GM23338 (cell line): ENCODE data around the gene TMPRSS13. TPM values are rescaled to one million over a fixed set of nuclear protein-coding genes. Genes with fewer than 3 reads are reported as not detected.

Source experiments
- ATAC-seq: fragments of 200-7000 bp; cut with Tn5 transposase; 3 replicates; pipeline ENCODE4 v1.9.1; 2020
- DNase-seq: peaks from one replicate; pipeline ENCODE4 v3.0.0-alpha.2; 2015; ENCODE audit warnings: low spot score
- H2AFZ ChIP-seq: fragments of 200-600 bp; sonication (generic); 2 replicates; pipeline ENCODE4 v1.8.0; 2016; ENCODE audit warnings: antibody characterized with exemption, mild to moderate bottlenecking, moderate library complexity
- H3F3A ChIP-seq: fragments of 200-600 bp; sonication (generic); replicated peaks from 2 replicates; pipeline ENCODE4 v1.8.0; 2017; ENCODE audit warnings: antibody characterized with exemption, mixed run types, low read depth
- H3K27ac ChIP-seq: fragments of 200-600 bp; sonication (generic); 2 replicates; pipeline ENCODE4 v1.6.1; 2016; ENCODE audit warnings: low read depth
- H3K27me3 ChIP-seq: fragments of 200-600 bp; sonication (generic); 2 replicates; pipeline ENCODE4 v1.8.0; 2016; ENCODE audit warnings: mild to moderate bottlenecking, mixed run types, moderate library complexity; ENCODE audit not compliant: insufficient read depth
- H3K36me3 ChIP-seq: fragments of 200-600 bp; sonication (generic); 2 replicates; pipeline ENCODE4 v1.8.0; 2016; ENCODE audit warnings: mild to moderate bottlenecking; ENCODE audit not compliant: insufficient read depth
- H3K4me1 ChIP-seq: fragments of 200-600 bp; sonication (generic); 2 replicates; pipeline ENCODE4 v1.8.0; 2016; ENCODE audit warnings: mild to moderate bottlenecking, moderate library complexity; ENCODE audit not compliant: insufficient read depth
- H3K4me2 ChIP-seq: fragments of 200-600 bp; sonication (generic); 2 replicates; pipeline ENCODE4 v1.7.1; 2017; ENCODE audit warnings: mixed run types
- H3K4me3 ChIP-seq: fragments of 200-600 bp; sonication (generic); 2 replicates; pipeline ENCODE4 v1.6.1; 2016; ENCODE audit warnings: mixed run types
- H3K79me2 ChIP-seq: fragments of 200-600 bp; sonication (generic); replicated peaks from 2 replicates; pipeline ENCODE4 v1.8.0; 2017; ENCODE audit warnings: mild to moderate bottlenecking; ENCODE audit not compliant: insufficient read depth
- H3K9me2 ChIP-seq: fragments of 200-600 bp; sonication (generic); 2 replicates; pipeline ENCODE4 v1.8.0; 2017; ENCODE audit not compliant: insufficient read depth
- H4K20me1 ChIP-seq: fragments of 200-600 bp; sonication (generic); replicated peaks from 2 replicates; pipeline ENCODE4 v1.8.0; 2017; ENCODE audit warnings: mild to moderate bottlenecking; ENCODE audit not compliant: insufficient read depth
- H3K27ac Mint-ChIP-seq: 2 replicates; pipeline ENCODE4 v1.8.0; 2020; ENCODE audit warnings: inconsistent platforms, mild to moderate bottlenecking, moderate library complexity, mixed read lengths
- H3K27me3 Mint-ChIP-seq: 3 replicates; pipeline ENCODE4 v1.8.0; 2022; ENCODE audit warnings: low read depth, mild to moderate bottlenecking, moderate library complexity, mixed read lengths, inconsistent platforms; ENCODE audit not compliant: insufficient read depth, poor library complexity
- H3K36me3 Mint-ChIP-seq: 3 replicates; pipeline ENCODE4 v1.8.0; 2021; ENCODE audit warnings: low read depth, mild to moderate bottlenecking, inconsistent platforms, moderate library complexity, mixed read lengths
- H3K4me1 Mint-ChIP-seq: 3 replicates; pipeline ENCODE4 v1.8.0; 2020; ENCODE audit warnings: mild to moderate bottlenecking, inconsistent platforms, mixed read lengths
- H3K4me3 Mint-ChIP-seq: 3 replicates; pipeline ENCODE4 v1.8.0; 2021; ENCODE audit warnings: moderate library complexity, mild to moderate bottlenecking, inconsistent platforms, mixed read lengths
- H3K9me3 Mint-ChIP-seq: 3 replicates; pipeline ENCODE4 v1.8.0; 2020; ENCODE audit warnings: moderate library complexity, mild to moderate bottlenecking, inconsistent platforms, mixed read lengths
- CREB1 ChIP-seq: fragments of 250-450 bp; sonication (Bioruptor Pico); IDR thresholded peaks from 2 replicates; pipeline ENCODE4 v1.5.0; 2020; ENCODE audit warnings: low read depth, mild to moderate bottlenecking, moderate library complexity
- CTCF ChIP-seq, 2 experiments: fragments of 200-600 bp in 1 of 2; sonication (generic) in 1 of 2; conservative IDR thresholded peaks; 2 replicates each; pipeline versions ENCODE4 v1.5.1 to v1.6.1; 2016 to 2017; ENCODE audit warnings: antibody characterized with exemption in 2 of 2, low read depth in 2 of 2, mild to moderate bottlenecking in 2 of 2, moderate library complexity in 1 of 2
- ETS1 ChIP-seq: IDR thresholded peaks from 2 replicates; pipeline ENCODE4 v1.6.1; 2016; ENCODE audit warnings: antibody characterized with exemption
- EZH2phosphoT487 ChIP-seq: fragments of 200-600 bp; sonication (generic); IDR thresholded peaks from one replicate; pipeline ENCODE4 v1.8.1; 2018; ENCODE audit warnings: antibody characterized with exemption; ENCODE audit not compliant: unreplicated experiment
- JUNB ChIP-seq: IDR thresholded peaks from one replicate; pipeline ENCODE4 v1.6.1; 2016; ENCODE audit warnings: antibody characterized with exemption; ENCODE audit not compliant: unreplicated experiment
- NANOG ChIP-seq: IDR thresholded peaks from 2 replicates; pipeline ENCODE4 v1.6.1; 2016; ENCODE audit warnings: antibody characterized with exemption, borderline replicate concordance
- POLR2AphosphoS5 ChIP-seq: IDR thresholded peaks from 2 replicates; pipeline ENCODE4 v1.6.1; 2016; ENCODE audit warnings: antibody characterized with exemption, low read depth
- STAT1 ChIP-seq: IDR thresholded peaks from one replicate; pipeline ENCODE4 v1.6.1; 2016; ENCODE audit warnings: antibody characterized with exemption; ENCODE audit not compliant: unreplicated experiment
- ZNF114 ChIP-seq: fragments of 250-450 bp; sonication (Bioruptor Pico); IDR thresholded peaks from 2 replicates; pipeline ENCODE4 v1.5.0; 2020; ENCODE audit warnings: mild to moderate bottlenecking, moderate library complexity
- ZNF331 ChIP-seq: fragments of 250-450 bp; sonication (Bioruptor Pico); IDR thresholded peaks from 2 replicates; pipeline ENCODE4 v1.5.0; 2020; ENCODE audit warnings: low read depth, mild to moderate bottlenecking, moderate library complexity
- ZNF462 ChIP-seq: fragments of 250-450 bp; sonication (Bioruptor Pico); IDR thresholded peaks from 2 replicates; pipeline ENCODE4 v1.5.0; 2020; ENCODE audit warnings: mild to moderate bottlenecking, moderate library complexity
- polyA plus RNA-seq: library from polyadenylated mRNA; unstranded; fragments of >200 nt; fragmentation: Nextera tagmentation; extraction: Ambion mirVana; gene quantifications from 2 replicates; pipeline ENCODE4 v1.2.1, GENCODE V29; 2016
- total RNA-seq: library from RNA; depleted of rRNA; stranded (reverse); fragments of >200 nt; shearing (Covaris generic); gene quantifications from 2 replicates; pipeline ENCODE4 v1.2.3, GENCODE V29; 2014

The TMPRSS13 gene
- total and polyA plus RNA-seq, 2 experiments from 2014 or later = 0.31 TPM; not detected in 1

- no peak overlapping the region for H3K27ac ChIP-seq
- H3K4me2 ChIP-seq = no peak overlapping the region
- no peak for ATAC-seq
- H3F3A ChIP-seq = no peaks in the 10 kb centered on the region
- Mint-ChIP-seq H3K27me3 (peaks cover 3% of the 10 kb centered on the region), H3K27ac (no peak overlapping the region), H3K4me3 (no peak overlapping the region), H3K36me3 (no peaks in the 10 kb centered on the region), H3K4me1 (peaks cover 34% of the 10 kb centered on the region), H3K9me3 (no peaks in the 10 kb centered on the region; the same call in 2 of the 3 replicates)
- H2AFZ ChIP-seq = no peak overlapping the region
- H4K20me1 ChIP-seq = peaks cover 9% of the 10 kb centered on the region
- H3K36me3 ChIP-seq = no peaks in the 10 kb centered on the region
- peaks cover 18% of the 10 kb centered on the region for H3K4me1 ChIP-seq
- H3K4me3 ChIP-seq = no peak overlapping the region
- no peak for DNase-seq
- TF ChIP-seq EZH2phosphoT487 (no peak), JUNB (no peak), ETS1 (no peak), POLR2AphosphoS5 (no peak), CTCF (conservative IDR thresholded peaks at IDR 0.05; ENCODE audit: low read depth in 2 of 2) (no peak), ZNF114 (no peak), ZNF331 (CRISPR knock-in tag) (no peak), NANOG (no peak), CREB1 (CRISPR knock-in tag) (no peak), STAT1 (no peak), ZNF462 (CRISPR knock-in tag) (no peak)
- H3K79me2 ChIP-seq = peaks cover 26% of the 10 kb centered on the region
- H3K9me2 ChIP-seq = no peaks in the 10 kb centered on the region
- no peaks in the 10 kb centered on the region for H3K27me3 ChIP-seq
Measured at GRCh38 chr11:117860139-117860538, 69.1 kb downstream of the TMPRSS13 start.
